ENCODE data around the gene OCA2. TPM values are rescaled to one million over a fixed set of nuclear protein-coding genes. Genes with fewer than 3 reads are reported as not detected.
"Not testable (repeated sequence)": the region's sequence is repeated elsewhere in the genome, so short reads cannot be mapped to it uniquely, and the experiment has no call there.

The OCA2 gene
- polyA plus RNA-seq, 1 experiment = 0.02 TPM

DNA sequence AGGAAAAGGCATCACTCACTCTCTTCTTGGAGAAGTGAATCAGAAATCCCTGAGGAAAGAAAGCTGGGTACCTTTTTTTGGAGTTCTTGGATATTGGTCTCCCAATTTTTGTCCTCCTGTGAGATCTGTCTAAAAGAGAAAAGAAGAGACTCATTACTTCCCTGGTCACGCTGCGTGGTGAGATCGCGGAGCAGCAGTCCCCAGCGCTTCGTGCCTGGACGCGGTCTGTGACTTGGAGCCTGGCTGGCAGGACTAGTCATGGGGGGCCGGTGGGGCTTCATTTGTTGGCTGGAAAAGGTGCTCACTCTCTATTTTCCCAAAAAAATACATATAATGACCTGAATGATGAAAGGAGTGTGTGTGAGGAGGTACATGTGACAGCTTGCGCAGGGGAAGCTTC is 144.0 kb downstream of the OCA2 start:
- Histone ChIP-seq H3K36me3 (ENCODE audit: control insufficient read depth, insufficient read depth, low read length) (no peaks in the 10 kb centered on the region), H3K4me3 (ENCODE audit: low read depth, low read length) (no peak overlapping the region), H3K27me3 (ENCODE audit: control insufficient read depth, insufficient read depth, low read length) (no peaks in the 10 kb centered on the region)
- TF ChIP-seq CTCF (IDR thresholded peaks at IDR 0.05; ENCODE audit: insufficient read depth, low read depth, low read length) = no peak
- CTCF ChIA-PET = no interaction called here
- POLR2A ChIA-PET = no interaction called here
- DNase-seq (ENCODE audit: low read depth) = no peak

- CTCF ChIA-PET; H3K36me3 ChIP-seq (ENCODE audit: control insufficient read depth, insufficient read depth, low read length); H3K27me3 ChIP-seq (ENCODE audit: control insufficient read depth, insufficient read depth, low read length); POLR2A ChIA-PET; H3K4me3 ChIP-seq (ENCODE audit: low read depth, low read length); DNase-seq (ENCODE audit: low read depth): not testable (repeated sequence)
Observed at GRCh38 chr15:27952593-27952992, 146.5 kb downstream of the OCA2 start.

DNA sequence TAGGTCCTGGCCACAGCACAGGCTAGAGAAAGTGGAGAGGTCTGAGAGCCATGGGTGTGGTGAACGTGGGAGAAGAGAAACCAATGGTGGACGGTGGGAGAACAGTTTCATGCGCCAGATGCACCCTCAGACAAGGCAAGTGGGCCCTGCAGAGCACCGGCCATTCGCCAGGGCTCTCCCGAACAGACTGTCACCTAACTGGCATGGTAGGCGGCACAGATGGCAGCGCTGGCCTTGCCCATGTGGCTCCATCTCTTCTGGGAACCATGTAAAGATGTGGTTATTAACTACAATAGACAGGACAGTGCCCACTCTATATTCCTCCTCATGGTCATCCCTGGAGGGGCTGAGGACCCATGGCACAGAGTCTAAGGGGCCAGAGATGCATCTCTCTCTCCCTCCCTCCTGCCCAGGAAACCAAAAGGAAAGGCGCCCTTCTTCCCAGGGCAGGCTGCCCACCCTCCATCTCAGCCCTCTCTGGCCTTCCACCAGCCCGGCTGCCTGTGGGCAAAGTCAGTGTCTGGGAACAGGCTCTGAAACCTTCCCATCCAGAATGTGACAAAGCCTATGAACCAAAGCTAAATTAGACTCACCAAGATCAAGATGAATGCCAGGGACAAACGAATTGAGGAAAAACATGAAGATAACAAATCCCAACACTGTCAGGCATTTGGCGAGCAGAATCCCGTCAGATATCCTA is 147.8 kb downstream of the OCA2 start:
- Histone ChIP-seq H3K36me3 (ENCODE audit: control insufficient read depth, insufficient read depth, low read length) (no peaks in the 10 kb centered on the region; the same call in 1 of the 2 replicates), H3K27me3 (ENCODE audit: control insufficient read depth, insufficient read depth, low read length) (no peaks in the 10 kb centered on the region), H3K4me3 (ENCODE audit: low read depth, low read length) (no peak overlapping the region)
- TF ChIP-seq CTCF (IDR thresholded peaks at IDR 0.05; ENCODE audit: insufficient read depth, low read depth, low read length) = no peak
- no peak for DNase-seq (ENCODE audit: low read depth)
- ChIA-PET POLR2A (no interaction called here), CTCF (no interaction called here)

- Histone ChIP-seq H3K4me3 (ENCODE audit: low read depth, low read length) (no peak overlapping the region), H3K27me3 (ENCODE audit: control insufficient read depth, insufficient read depth, low read length) (no peaks in the 10 kb centered on the region), H3K36me3 (ENCODE audit: control insufficient read depth, insufficient read depth, low read length) (no peaks in the 10 kb centered on the region; the same call in 1 of the 2 replicates)
- CTCF ChIA-PET = no interaction called here
- POLR2A ChIA-PET = no interaction called here
- DNase-seq (ENCODE audit: low read depth) = no peak
- TF ChIP-seq CTCF (IDR thresholded peaks at IDR 0.05; ENCODE audit: insufficient read depth, low read depth, low read length) = no peak
Observed at GRCh38 chr15:27949089-27949488, 150.0 kb downstream of the OCA2 start.

DNA sequence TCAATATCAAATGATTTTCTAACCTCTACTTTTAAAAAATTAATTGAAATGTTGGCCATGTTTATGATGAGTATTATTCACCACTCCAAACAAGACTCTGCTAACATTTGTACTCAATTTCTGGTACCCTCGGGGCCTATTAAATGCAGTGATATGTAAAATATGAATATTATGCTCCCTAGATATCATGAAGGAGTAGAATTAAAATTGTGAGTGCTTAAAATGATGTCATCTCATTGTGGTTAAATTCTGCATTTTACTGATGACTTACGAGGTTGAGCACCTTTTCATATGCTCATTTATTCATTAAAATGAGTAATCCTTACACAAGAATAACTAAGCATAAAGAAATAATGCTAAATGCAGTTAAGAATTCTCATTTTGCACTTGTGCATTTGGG is 159.9 kb downstream of the OCA2 start:
- no peaks in the 10 kb centered on the region for H3K27me3 ChIP-seq (ENCODE audit: control insufficient read depth, insufficient read depth, low read length)
- no peaks in the 10 kb centered on the region for H3K36me3 ChIP-seq (ENCODE audit: control insufficient read depth, insufficient read depth, low read length)
- DNase-seq (ENCODE audit: low read depth) = no peak
- POLR2A ChIA-PET = no interaction called here
- no peak for TF ChIP-seq CTCF (IDR thresholded peaks at IDR 0.05; ENCODE audit: insufficient read depth, low read depth, low read length)
- CTCF ChIA-PET = no interaction called here
- H3K4me3 ChIP-seq (ENCODE audit: low read depth, low read length) = no peak overlapping the region

DNA sequence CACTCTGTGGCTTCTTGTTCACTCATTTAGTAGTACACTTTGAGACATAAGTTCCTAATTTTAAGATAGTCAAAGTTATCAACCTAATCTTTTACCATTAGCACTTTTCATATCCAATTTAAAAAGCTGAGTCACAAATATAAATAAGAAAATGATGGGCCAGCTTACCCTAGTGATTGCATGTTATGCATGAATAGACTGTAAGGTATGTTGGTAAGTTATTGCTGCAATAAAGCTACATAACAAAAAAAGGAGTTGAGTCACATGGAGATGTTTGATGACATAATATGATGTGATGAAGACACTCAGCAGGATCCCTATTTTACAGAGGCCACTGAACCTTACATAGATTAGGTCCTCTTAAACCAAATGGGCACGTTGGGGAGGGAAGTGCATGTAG is 161.3 kb downstream of the OCA2 start:
- no peak for DNase-seq (ENCODE audit: low read depth)
- CTCF ChIA-PET = no interaction called here
- POLR2A ChIA-PET = no interaction called here
- TF ChIP-seq CTCF (IDR thresholded peaks at IDR 0.05; ENCODE audit: insufficient read depth, low read depth, low read length) = no peak
- H3K27me3 ChIP-seq (ENCODE audit: control insufficient read depth, insufficient read depth, low read length) = no peaks in the 10 kb centered on the region
- H3K36me3 ChIP-seq (ENCODE audit: control insufficient read depth, insufficient read depth, low read length) = no peaks in the 10 kb centered on the region
- no peak overlapping the region for H3K4me3 ChIP-seq (ENCODE audit: low read depth, low read length)

Data from BJ (cell line).